ENCODE results near the gene RHBG.

DNA sequence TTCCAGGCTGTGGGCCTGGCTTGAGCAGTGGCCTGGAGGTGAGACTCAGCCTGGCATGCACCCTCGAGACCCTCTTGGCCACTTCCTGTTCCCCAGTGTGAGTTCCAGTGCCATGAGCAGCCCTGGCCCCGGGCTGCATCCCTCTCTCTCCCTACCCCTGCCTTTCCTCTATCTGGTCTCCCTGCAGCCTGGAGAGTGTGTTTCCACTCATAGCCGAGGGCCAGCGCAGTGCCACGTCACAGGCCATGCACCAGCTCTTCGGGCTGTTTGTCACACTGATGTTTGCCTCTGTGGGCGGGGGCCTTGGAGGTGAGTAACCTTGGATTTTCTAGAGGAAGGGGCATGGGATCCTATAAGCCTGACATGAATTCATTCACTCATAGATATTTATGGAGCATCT, 13.6 kb downstream of the RHBG start:
- TF ChIP-seq FOXM1 (IDR thresholded peaks at IDR 0.05; ENCODE audit: borderline replicate concordance, low read depth) (no peak), CEBPB (IDR thresholded peaks at IDR 0.05) (no peak), EP300 (IDR thresholded peaks at IDR 0.05; ENCODE audit: borderline replicate concordance) (no peak), TAF1 (IDR thresholded peaks at IDR 0.05; ENCODE audit: low read depth) (no peak), YY1 (IDR thresholded peaks at IDR 0.05; ENCODE audit: low read depth) (no peak), RAD21 (IDR thresholded peaks at IDR 0.05; ENCODE audit: low read depth) (no peak), NFIC (IDR thresholded peaks at IDR 0.05) (no peak), TCF12 (IDR thresholded peaks at IDR 0.05; ENCODE audit: low read depth) (no peak)

Measured in Ishikawa (cell line).